Measurements from ENCODE around the gene SLC4A2.
A peak's percentile ranks its signal among the peaks of the same experiment; 100 is the strongest.

Gene SLC4A2

DNA sequence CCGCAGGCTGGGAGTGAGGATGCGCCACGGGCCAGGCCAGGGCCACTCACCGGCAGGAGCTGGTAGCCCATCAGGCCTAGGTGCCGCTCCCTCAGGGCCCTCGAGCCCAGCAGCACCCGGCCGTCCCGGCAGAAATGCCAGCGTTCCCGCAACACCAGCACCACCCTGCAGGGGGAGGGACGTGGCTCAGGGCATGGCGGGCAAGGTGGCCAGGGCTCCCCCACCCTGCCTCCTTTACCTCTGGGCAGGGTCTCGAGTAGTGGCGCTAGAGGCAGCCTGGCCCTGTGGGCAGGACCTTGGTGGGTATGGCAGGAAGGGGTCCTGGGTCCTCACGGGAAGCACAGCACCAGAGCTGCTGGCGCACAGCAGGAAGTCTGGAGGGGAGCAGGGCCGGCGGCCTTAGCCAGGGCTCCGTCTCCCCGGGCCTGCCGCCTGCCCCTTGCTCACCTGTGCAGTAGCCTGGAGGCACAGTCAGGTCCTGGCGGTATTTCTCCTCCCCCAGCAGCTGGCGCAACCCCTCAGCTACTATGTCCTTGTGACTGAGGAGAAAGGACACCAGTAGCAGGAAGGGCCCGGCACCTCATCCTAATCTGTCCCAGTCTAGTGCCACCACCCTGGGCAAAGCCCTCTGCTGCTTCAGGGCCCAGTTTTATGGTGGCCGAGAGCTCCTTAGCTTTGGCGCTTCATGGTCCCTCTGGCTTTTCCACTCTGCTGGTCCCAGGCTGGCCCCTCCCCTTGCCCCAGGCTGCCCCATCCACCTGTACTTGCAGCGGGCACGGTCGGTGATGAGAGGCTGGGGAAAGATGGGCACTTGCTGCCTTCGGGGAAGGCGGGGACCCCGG lies 17.7 kb downstream of the SLC4A2 start:
- Histone ChIP-seq H3K4me3 (replicated peaks; ENCODE audit: insufficient read depth, low read length) (no peak overlapping the region), H3K27ac (replicated peaks) (no peak overlapping the region)
- peak in 1 of 2 experiments; percentile 33 for DNase-seq (ENCODE audit: low read depth in 1 of 2, low spot score in 1 of 2)

DNA sequence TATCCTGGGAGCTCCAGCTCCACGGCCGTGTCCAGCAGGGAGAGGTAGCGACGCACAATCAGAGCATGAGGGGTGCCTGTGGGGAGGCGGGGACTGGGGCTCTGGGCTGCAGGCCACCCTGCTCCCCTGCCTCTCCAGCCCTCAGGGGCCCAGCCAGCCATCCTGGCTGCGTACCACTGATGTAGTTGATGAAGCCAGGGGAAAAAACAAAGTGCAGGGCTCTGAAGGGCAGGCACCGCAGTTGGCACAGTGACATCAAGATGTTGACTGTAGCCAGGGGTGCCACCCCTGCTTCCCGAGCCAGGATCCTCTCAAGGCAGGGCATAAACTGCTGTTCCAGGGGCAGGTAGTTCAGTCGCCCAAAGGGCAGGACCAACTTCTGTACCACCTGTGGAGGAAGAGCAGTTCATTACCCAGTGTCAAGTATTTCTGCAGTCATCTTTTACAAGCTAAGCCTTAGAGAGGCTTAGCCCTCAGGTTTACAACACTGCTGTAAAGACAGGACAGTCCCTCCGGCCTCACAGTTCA lies 18.4 kb downstream of the SLC4A2 start:
- no peak overlapping the region for H3K4me3 ChIP-seq (replicated peaks; ENCODE audit: insufficient read depth, low read length)
- TF ChIP-seq POLR2AphosphoS5 (IDR thresholded peaks at IDR 0.05; ENCODE audit: low read depth), result peak; percentile 11; the same call in 1 of the 2 replicates
- TF ChIP-seq GABPA (IDR thresholded peaks at IDR 0.05; ENCODE audit: low read depth), result no peak
- TF ChIP-seq SPI1 (IDR thresholded peaks at IDR 0.05; ENCODE audit: borderline replicate concordance, low read depth), result no peak

More for the DNA sequence above, 17.7 kb downstream of the SLC4A2 start:
- H3K27me3 ChIP-seq (ENCODE audit: insufficient read depth, poor library complexity, severe bottlenecking), result no peaks in the 10 kb centered on the region
- TF ChIP-seq CTCF (IDR thresholded peaks at IDR 0.05; ENCODE audit: insufficient read depth, low read length) (no peak), POLR2AphosphoS5 (IDR thresholded peaks at IDR 0.05; ENCODE audit: low read depth) (no peak), SPI1 (IDR thresholded peaks at IDR 0.05; ENCODE audit: borderline replicate concordance, low read depth) (no peak), GABPA (IDR thresholded peaks at IDR 0.05; ENCODE audit: low read depth) (no peak)
- TF ChIP-seq, protein P1, sequence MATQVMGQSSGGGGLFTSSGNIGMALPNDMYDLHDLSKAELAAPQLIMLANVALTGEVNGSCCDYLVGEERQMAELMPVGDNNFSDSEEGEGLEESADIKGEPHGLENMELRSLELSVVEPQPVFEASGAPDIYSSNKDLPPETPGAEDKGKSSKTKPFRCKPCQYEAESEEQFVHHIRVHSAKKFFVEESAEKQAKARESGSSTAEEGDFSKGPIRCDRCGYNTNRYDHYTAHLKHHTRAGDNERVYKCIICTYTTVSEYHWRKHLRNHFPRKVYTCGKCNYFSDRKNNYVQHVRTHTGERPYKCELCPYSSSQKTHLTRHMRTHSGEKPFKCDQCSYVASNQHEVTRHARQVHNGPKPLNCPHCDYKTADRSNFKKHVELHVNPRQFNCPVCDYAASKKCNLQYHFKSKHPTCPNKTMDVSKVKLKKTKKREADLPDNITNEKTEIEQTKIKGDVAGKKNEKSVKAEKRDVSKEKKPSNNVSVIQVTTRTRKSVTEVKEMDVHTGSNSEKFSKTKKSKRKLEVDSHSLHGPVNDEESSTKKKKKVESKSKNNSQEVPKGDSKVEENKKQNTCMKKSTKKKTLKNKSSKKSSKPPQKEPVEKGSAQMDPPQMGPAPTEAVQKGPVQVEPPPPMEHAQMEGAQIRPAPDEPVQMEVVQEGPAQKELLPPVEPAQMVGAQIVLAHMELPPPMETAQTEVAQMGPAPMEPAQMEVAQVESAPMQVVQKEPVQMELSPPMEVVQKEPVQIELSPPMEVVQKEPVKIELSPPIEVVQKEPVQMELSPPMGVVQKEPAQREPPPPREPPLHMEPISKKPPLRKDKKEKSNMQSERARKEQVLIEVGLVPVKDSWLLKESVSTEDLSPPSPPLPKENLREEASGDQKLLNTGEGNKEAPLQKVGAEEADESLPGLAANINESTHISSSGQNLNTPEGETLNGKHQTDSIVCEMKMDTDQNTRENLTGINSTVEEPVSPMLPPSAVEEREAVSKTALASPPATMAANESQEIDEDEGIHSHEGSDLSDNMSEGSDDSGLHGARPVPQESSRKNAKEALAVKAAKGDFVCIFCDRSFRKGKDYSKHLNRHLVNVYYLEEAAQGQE (IDR thresholded peaks at IDR 0.05; ENCODE audit: insufficient replicate concordance, low read depth), result no peak

DNA sequence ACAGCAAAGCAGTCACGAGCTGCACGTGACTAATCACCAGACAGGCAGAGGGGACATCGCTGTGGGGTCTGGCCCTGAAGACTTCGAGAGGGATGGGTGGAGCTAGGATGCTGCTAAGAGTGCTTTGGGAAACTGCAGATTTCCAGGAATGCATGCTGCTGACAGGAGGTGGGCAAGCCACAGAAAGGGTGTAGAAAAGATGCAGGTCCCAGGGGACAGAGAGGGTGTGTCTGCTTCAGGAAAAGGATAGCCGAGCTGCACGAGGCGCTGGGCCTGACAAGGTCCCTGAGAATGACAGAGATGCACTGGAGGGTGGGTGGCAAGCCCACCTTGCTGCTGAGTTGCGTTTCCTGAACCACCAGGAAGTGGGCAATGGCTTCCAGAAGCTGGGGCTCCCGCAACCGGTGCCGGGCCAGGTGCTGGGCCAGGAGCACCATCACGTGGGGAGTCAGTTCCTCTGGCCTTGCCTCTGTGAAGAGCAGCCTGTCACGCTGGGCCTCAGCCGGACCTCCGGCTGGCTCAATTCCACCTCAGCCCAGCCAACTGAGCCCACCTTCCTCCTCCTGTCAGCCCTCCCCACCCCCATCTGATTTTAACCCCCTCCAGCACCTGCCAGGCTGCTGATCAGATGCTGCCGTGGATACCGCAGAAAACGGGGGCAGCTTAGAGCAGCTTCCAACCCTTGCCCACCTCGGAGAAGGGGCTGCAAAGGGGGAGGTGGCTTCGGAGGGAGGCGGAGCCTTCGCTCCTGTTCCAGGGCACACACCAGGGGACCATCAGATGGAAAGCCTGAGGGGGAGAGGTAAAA lies 19.0 kb downstream of the SLC4A2 start:
- Histone ChIP-seq H3K27ac (replicated peaks) (no peak overlapping the region), H3K4me3 (replicated peaks; ENCODE audit: insufficient read depth, low read length) (no peak overlapping the region), H3K27me3 (ENCODE audit: insufficient read depth, poor library complexity, severe bottlenecking) (no peaks in the 10 kb centered on the region)
- DNase-seq (ENCODE audit: low read depth in 1 of 2, low spot score in 1 of 2), result no peak
- no peak for TF ChIP-seq CTCF (IDR thresholded peaks at IDR 0.05; ENCODE audit: insufficient read depth, low read length)
- TF ChIP-seq, protein P1 (IDR thresholded peaks at IDR 0.05; ENCODE audit: insufficient replicate concordance, low read depth), result no peak
- TF ChIP-seq GABPA (IDR thresholded peaks at IDR 0.05; ENCODE audit: low read depth), result no peak
- TF ChIP-seq SPI1 (IDR thresholded peaks at IDR 0.05; ENCODE audit: borderline replicate concordance, low read depth), result no peak
- TF ChIP-seq POLR2AphosphoS5 (IDR thresholded peaks at IDR 0.05; ENCODE audit: low read depth), result no peak

More for the DNA sequence above, 18.4 kb downstream of the SLC4A2 start:
- Histone ChIP-seq H3K27ac (replicated peaks) (no peak overlapping the region), H3K27me3 (ENCODE audit: insufficient read depth, poor library complexity, severe bottlenecking) (no peaks in the 10 kb centered on the region)
- DNase-seq (ENCODE audit: low read depth in 1 of 2, low spot score in 1 of 2), result no peak
